Activated CD4-positive, alpha-beta T cell treated with anti-CD3 and anti-CD28 coated beads, Interleukin-2, amount 10 ng/mL, durations not matched to agents 7 days and 5 days (primary cell): ENCODE results near the gene DIAPH2. TPM values are rescaled to one million over a fixed set of nuclear protein-coding genes. Genes with fewer than 3 reads are reported as not detected.
"Not testable (repeated sequence)": the region's sequence is repeated elsewhere in the genome, so short reads cannot be mapped to it uniquely, and the experiment has no call there.

Experiments
- CTCF ChIA-PET: fragments of 350-600 bp; sonication (Branson Sonifier 250); formaldehyde crosslinking; loops from one replicate; lab custom pipeline; 2021; ENCODE audit warnings: antibody characterized with exemption; lab: Charles Lee
- POLR2A ChIA-PET: fragments of 350-600 bp; sonication (Branson Sonifier 250); formaldehyde crosslinking; loops from one replicate; lab custom pipeline; 2021; ENCODE audit warnings: antibody characterized with exemption; lab: Charles Lee
- DNase-seq: peaks from one replicate; pipeline ENCODE4 v3.0.0-alpha.2; 2020
- H3K27ac Mint-ChIP-seq: one replicate; pipeline ENCODE4 v1.8.0; 2021; ENCODE audit warnings: mild to moderate bottlenecking, moderate library complexity, mixed read lengths
- H3K27me3 Mint-ChIP-seq: one replicate; pipeline ENCODE4 v1.8.0; 2021; ENCODE audit warnings: mixed read lengths
- H3K36me3 Mint-ChIP-seq: one replicate; pipeline ENCODE4 v1.8.0; 2021; ENCODE audit warnings: low read depth, mixed read lengths
- H3K4me1 Mint-ChIP-seq: one replicate; pipeline ENCODE4 v1.8.0; 2021; ENCODE audit warnings: mixed read lengths
- H3K4me3 Mint-ChIP-seq: one replicate; pipeline ENCODE4 v1.8.0; 2021; ENCODE audit warnings: mild to moderate bottlenecking, moderate library complexity, mixed read lengths
- H3K9me3 Mint-ChIP-seq: one replicate; pipeline ENCODE4 v1.8.0; 2021; ENCODE audit warnings: mixed read lengths
- total RNA-seq, 2 experiments: library from RNA; stranded (reverse); gene quantifications; one replicate each; pipeline ENCODE4 v1.2.3, GENCODE V29; 2021

DIAPH2 gene
- total RNA-seq, 2 experiments from 2014 or later = 15.4 to 18.3 TPM

DNA sequence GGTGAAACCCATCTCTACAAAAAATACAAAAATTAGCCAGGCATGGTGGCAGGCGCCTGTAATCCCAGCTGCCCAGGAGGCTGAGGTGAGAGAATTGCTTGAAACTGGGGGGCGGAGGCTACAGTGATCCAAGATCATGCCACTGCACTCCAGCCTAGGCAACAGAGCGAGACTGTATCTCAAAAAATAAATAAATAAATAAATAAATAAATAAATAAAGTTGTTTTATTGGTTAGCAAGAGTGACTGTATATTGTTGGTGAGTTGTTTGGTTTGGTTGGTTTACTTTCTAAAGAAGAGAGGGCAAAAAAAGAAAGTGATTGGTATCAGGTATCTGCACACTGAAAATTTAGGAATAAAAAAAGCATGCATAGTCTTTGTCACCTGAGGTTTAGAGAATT lies 700.0 kb downstream of the DIAPH2 start:
- H3K4me1 Mint-ChIP-seq = no peaks in the 10 kb centered on the region
- no peak for DNase-seq
- no peak overlapping the region for H3K27ac Mint-ChIP-seq
- H3K27me3 Mint-ChIP-seq = no peaks in the 10 kb centered on the region
- ChIA-PET CTCF (no interaction called here), POLR2A (no interaction called here)
- H3K4me3 Mint-ChIP-seq = no peak overlapping the region
- H3K9me3 Mint-ChIP-seq = peaks cover 2% of the 10 kb centered on the region
- H3K36me3 Mint-ChIP-seq = peaks cover 7% of the 10 kb centered on the region

DNA sequence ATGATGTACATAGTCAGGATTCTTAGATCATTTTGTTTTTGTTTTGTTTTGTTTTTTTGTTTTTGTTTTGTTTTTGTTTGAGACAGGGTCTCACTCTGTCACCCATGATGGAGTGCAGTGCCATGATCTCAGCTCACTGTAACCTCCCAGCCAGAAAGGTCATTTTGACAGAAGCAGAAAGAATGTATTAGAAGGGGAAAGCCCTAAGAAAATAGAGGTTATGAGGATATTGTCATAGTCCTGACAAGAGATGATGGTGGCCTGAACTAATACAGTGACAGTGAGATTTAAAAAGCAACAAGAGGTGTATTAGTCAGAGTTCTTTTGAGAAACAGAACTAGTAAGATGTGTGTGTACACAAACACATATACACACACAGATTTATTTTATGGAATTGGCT lies 702.4 kb downstream of the DIAPH2 start:
- DNase-seq = no peak
- Mint-ChIP-seq H3K9me3 (peaks cover 2% of the 10 kb centered on the region), H3K27ac (no peak overlapping the region), H3K4me3 (no peak overlapping the region), H3K27me3 (no peaks in the 10 kb centered on the region), H3K4me1 (no peaks in the 10 kb centered on the region), H3K36me3 (peaks cover 7% of the 10 kb centered on the region)
- ChIA-PET POLR2A (no interaction called here), CTCF (no interaction called here)

DNA sequence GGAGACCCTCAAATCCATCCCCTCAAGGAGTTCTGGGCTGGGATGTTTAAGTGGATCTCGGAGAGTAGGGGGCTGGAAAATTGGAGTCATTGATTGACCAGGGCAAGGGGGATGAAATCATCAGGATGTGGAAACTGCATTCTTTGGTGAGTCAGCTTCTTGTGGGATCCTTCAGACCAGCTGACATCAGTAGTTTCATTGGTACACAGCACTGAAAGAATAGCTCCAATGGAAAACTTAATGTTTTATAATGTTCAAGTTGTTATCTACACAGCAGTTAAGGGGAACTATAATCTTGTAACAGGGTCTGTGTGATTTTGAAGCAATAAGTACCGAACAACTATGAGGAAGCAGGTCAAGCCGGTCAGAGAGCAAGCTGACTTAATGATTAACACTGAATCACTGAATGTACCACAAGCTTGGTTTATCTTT lies 705.1 kb downstream of the DIAPH2 start:
- no peak overlapping the region for H3K27ac Mint-ChIP-seq
- no peak for DNase-seq
- no peaks in the 10 kb centered on the region for H3K4me1 Mint-ChIP-seq
- peaks cover 2% of the 10 kb centered on the region for H3K9me3 Mint-ChIP-seq
- POLR2A ChIA-PET = interaction anchor here (0.6 kb wide), 1 partner anchor 10 kb away, joined by 4 read pairs; no protein-coding TSS in a partner anchor
- CTCF ChIA-PET = no interaction called here
- peaks cover 7% of the 10 kb centered on the region for H3K36me3 Mint-ChIP-seq
- no peak overlapping the region for H3K4me3 Mint-ChIP-seq
- no peaks in the 10 kb centered on the region for H3K27me3 Mint-ChIP-seq

DNA sequence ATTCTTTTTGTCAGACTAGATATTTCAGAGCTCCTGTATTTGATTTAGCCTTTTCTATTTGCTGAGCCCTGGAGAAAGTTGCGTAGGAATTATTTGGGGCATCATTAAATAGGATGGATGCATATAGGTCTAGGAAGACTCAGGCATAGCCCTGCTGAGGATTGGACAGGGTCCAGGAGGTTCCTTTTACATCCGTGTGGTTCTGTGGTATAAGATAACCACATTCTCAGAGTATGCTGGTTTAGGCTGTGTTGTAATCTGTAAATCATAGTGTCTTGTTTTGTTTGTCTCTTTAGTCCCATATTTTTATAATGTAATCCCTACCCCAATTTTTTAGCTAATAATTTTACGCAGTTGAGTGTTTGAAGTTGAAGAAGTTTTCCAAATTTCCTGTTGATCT lies 712.7 kb downstream of the DIAPH2 start:
- H3K27me3 Mint-ChIP-seq = no peaks in the 10 kb centered on the region
- H3K4me3 Mint-ChIP-seq = peak overlapping the region; percentile 7
- H3K4me1 Mint-ChIP-seq = peaks cover 45% of the 10 kb centered on the region
- H3K27ac Mint-ChIP-seq = no peak overlapping the region
- no peaks in the 10 kb centered on the region for H3K9me3 Mint-ChIP-seq
- ChIA-PET CTCF (no interaction called here), POLR2A (no interaction called here)
- no peak for DNase-seq
- peaks cover 4% of the 10 kb centered on the region for H3K36me3 Mint-ChIP-seq

DNA sequence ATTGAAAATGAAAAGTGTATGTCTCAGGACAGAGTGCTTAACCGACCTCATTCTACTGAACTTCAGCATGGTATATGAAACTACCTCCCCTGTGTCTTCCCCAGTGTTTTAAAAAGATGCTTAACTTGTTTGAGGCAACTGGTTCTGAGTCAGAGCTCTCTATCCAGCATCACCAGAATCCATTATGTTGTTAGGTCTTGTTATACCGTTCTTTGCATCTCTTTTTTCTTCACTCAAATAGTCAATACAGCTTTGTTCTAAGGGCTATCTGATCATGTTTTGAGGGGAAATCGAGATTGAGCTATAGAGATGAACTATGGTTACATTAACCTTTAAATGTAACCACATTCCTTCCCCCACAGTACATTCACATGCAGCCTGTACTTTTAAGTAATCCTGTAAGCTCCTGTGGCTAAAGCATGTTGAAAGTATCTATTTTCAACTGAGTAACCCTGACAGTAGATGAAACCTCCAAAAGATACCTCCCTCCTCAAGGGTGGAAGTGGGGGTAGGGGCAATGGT lies 713.4 kb downstream of the DIAPH2 start:
- ChIA-PET CTCF (no interaction called here), POLR2A (no interaction called here)
- H3K4me3 Mint-ChIP-seq = no peak overlapping the region
- H3K9me3 Mint-ChIP-seq = no peaks in the 10 kb centered on the region
- H3K36me3 Mint-ChIP-seq = peaks cover 4% of the 10 kb centered on the region
- no peaks in the 10 kb centered on the region for H3K27me3 Mint-ChIP-seq
- peaks cover 50% of the 10 kb centered on the region for H3K4me1 Mint-ChIP-seq
- no peak for DNase-seq
- H3K27ac Mint-ChIP-seq = peak overlapping the region; percentile 73

DNA sequence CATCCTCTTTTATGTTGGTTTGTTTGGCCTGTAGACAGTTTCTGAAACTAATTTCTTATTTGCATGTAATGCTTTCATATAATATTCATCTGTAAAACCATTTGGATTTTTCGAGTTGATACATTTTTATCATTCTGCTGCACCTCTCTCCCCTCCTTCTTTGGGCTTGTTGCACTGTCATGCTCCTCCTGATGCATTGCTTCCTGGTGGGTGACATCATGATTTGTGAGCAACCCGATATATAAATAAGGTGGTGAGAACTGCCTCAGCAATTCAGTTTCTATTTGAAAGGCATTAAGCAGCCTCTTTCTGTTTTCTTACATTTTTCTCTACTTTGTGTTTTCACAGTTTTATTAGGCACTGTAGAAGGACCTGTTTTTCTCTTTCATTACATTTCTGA lies 714.8 kb downstream of the DIAPH2 start:
- no peaks in the 10 kb centered on the region for H3K27me3 Mint-ChIP-seq
- DNase-seq = peak; percentile 6
- no peaks in the 10 kb centered on the region for H3K9me3 Mint-ChIP-seq
- H3K36me3 Mint-ChIP-seq = peaks cover 4% of the 10 kb centered on the region
- H3K27ac Mint-ChIP-seq = peak overlapping the region; percentile 68
- no peak overlapping the region for H3K4me3 Mint-ChIP-seq
- peaks cover 55% of the 10 kb centered on the region for H3K4me1 Mint-ChIP-seq
- CTCF ChIA-PET = no interaction called here
- POLR2A ChIA-PET = no interaction called here

DNA sequence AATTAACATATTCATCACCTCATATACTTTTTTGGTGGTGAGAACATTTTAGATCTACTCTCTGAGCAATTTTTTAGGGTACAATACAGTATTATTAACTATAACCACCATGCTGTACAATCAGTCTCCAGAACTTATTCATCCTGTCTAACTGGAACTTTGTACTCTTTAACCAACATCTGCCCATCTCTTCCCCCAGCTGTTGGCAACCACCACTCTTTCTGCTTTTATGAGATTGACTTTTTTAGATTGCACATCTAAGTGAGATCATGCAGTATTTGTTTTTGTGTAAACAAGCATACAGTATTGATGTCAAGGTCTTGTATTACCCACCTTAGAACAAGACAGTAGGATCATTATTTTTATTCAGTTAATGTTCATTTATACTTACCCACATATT lies 715.9 kb downstream of the DIAPH2 start:
- Mint-ChIP-seq H3K36me3 (peaks cover 4% of the 10 kb centered on the region), H3K4me1 (peaks cover 55% of the 10 kb centered on the region), H3K27ac (no peak overlapping the region), H3K27me3 (no peaks in the 10 kb centered on the region), H3K9me3 (no peaks in the 10 kb centered on the region), H3K4me3 (no peak overlapping the region)
- ChIA-PET POLR2A (no interaction called here), CTCF (interaction anchor here (0.7 kb wide), 1 partner anchor 19 kb away, joined by 3 read pairs; no protein-coding TSS in a partner anchor)
- DNase-seq = no peak

DNA sequence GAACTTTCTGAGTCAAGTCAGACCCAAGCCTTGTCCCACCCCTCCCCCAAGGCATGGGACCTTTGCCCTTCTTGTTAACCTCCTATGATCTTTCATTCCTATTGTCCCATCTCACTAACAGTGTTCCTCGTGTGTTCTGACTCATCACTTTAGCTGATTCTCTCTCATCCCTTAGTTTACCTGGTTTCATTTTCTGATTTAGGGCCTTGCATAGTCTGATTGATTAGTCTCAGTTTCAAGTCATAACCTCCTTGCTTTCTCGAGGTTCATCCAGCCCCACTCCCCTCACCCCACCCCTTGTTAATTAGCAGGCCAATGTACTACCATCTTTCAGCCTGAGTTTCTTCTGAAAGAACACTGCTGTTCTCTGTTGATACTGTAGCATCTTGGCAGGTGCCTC lies 716.5 kb downstream of the DIAPH2 start:
- Mint-ChIP-seq H3K4me3 (no peak overlapping the region), H3K4me1 (peaks cover 55% of the 10 kb centered on the region), H3K36me3 (peaks cover 4% of the 10 kb centered on the region), H3K27ac (peak overlapping the region; percentile 4), H3K9me3 (no peaks in the 10 kb centered on the region), H3K27me3 (no peaks in the 10 kb centered on the region)
- ChIA-PET POLR2A (no interaction called here), CTCF (interaction anchor here (0.7 kb wide), 1 partner anchor 20 kb away, joined by 3 read pairs; no protein-coding TSS in a partner anchor)
- DNase-seq = peak; percentile 6

DNA sequence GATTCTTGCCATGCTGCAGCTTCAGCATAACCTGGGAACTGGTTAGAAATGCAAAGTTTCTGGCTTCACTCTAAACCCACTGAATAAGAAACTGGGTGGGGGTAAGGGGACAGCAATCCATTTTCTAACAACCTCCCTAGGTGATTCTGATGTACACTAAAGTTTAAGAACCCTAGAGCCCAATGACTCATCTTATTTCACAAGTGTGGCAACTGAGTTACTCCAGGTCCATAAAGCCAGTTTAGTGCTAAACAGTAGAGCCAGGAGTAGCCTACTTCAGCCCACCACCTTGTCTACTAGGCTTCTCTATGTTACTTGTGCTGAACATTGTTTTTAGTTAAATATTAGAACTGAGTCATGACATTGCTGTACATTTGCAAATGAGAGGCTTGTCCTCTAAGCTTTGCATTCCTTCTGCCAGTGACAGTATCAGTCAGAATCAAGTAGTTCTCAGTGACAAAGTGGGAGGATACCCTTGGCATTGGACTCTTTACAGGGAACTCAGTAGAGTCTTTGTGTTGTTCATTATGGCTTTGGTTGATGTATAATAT lies 717.0 kb downstream of the DIAPH2 start:
- Mint-ChIP-seq H3K9me3 (no peaks in the 10 kb centered on the region), H3K27me3 (no peaks in the 10 kb centered on the region), H3K4me3 (no peak overlapping the region), H3K36me3 (peaks cover 4% of the 10 kb centered on the region), H3K4me1 (peaks cover 55% of the 10 kb centered on the region), H3K27ac (no peak overlapping the region)
- ChIA-PET CTCF (no interaction called here), POLR2A (no interaction called here)
- DNase-seq = no peak

DNA sequence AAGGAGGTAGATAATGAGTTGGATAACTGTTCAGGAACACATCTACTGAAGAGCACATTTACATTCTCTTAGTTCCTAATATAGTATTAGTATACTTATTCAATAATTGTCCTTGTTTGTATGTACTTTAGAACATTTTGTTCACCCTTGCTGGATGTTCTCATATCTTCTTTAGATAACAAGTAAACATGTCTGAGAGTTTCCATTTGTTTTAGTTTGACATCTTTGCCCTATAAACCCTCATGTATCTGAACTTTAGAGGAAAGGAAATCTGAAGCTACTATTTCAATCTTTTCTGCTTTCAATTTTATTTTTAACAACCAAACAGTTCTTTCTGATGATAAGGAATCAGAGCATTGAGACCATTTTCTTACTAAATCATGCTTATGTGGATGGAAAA lies 717.7 kb downstream of the DIAPH2 start:
- no peak overlapping the region for H3K4me3 Mint-ChIP-seq
- peaks cover 53% of the 10 kb centered on the region for H3K4me1 Mint-ChIP-seq
- no peaks in the 10 kb centered on the region for H3K27me3 Mint-ChIP-seq

DNA sequence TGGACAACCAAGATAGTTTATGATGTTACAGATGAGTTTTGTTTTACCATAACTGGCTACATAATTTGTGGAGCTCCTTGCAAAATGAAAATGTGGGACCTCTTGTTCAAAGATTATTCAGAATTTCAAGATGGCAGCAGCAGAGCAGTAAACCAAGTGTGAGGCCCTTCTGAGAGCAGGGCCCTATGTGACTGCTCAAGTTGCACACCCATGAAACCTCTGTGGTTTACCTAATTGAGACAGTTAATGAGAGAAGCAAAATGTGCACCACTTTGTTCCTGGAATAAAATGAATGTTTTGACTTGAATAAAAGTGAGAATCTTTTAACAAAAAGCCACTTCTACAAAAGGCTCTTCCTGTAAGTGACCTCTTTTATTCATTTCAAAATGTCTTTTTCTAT lies 718.3 kb downstream of the DIAPH2 start:
- Mint-ChIP-seq H3K4me1 (peaks cover 48% of the 10 kb centered on the region), H3K36me3 (peaks cover 4% of the 10 kb centered on the region), H3K27me3 (no peaks in the 10 kb centered on the region), H3K27ac (no peak overlapping the region), H3K9me3 (no peaks in the 10 kb centered on the region), H3K4me3 (no peak overlapping the region)
- ChIA-PET POLR2A (no interaction called here), CTCF (no interaction called here)
- no peak for DNase-seq

More for the DNA sequence above, 717.7 kb downstream of the DIAPH2 start:
- DNase-seq = no peak
- POLR2A ChIA-PET = no interaction called here
- peaks cover 4% of the 10 kb centered on the region for H3K36me3 Mint-ChIP-seq
- CTCF ChIA-PET = no interaction called here
- H3K27ac Mint-ChIP-seq = no peak overlapping the region
- H3K9me3 Mint-ChIP-seq = no peaks in the 10 kb centered on the region

DNA sequence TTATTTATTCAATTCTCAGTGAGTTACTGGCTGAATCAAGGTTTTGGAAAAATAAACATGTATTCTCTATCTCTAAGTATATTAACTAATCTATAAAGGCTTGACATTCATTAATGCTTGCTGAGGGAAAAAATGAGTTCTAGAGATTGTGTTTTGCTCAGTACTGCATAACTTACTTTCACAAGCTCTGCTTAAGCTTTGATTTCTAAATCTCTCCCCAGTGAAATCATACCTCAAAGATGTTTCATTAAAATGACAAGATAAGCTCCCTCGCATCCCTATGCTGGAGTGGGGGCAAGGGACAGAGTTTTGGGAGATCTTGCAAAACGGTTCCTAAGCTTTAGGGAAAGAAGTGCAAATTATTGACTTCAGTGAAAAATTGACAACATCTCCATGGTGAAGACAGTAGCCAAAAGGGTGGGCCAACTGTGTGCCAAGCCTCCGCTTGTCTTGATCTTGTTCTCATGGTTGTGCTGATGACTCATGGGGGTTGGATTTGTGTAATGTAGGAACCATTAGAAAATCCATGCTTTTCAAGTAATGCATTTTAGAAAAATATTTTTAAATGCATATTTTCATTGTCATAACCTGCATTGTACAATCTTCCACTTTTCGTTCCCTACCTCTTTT lies 720.5 kb downstream of the DIAPH2 start:
- ChIA-PET POLR2A (no interaction called here), CTCF (no interaction called here)
- peaks cover 6% of the 10 kb centered on the region for H3K36me3 Mint-ChIP-seq
- H3K27ac Mint-ChIP-seq = no peak overlapping the region
- H3K4me1 Mint-ChIP-seq = peaks cover 28% of the 10 kb centered on the region
- H3K4me3 Mint-ChIP-seq = no peak overlapping the region
- peaks cover 8% of the 10 kb centered on the region for H3K9me3 Mint-ChIP-seq
- DNase-seq = no peak
- H3K27me3 Mint-ChIP-seq = no peaks in the 10 kb centered on the region

DNA sequence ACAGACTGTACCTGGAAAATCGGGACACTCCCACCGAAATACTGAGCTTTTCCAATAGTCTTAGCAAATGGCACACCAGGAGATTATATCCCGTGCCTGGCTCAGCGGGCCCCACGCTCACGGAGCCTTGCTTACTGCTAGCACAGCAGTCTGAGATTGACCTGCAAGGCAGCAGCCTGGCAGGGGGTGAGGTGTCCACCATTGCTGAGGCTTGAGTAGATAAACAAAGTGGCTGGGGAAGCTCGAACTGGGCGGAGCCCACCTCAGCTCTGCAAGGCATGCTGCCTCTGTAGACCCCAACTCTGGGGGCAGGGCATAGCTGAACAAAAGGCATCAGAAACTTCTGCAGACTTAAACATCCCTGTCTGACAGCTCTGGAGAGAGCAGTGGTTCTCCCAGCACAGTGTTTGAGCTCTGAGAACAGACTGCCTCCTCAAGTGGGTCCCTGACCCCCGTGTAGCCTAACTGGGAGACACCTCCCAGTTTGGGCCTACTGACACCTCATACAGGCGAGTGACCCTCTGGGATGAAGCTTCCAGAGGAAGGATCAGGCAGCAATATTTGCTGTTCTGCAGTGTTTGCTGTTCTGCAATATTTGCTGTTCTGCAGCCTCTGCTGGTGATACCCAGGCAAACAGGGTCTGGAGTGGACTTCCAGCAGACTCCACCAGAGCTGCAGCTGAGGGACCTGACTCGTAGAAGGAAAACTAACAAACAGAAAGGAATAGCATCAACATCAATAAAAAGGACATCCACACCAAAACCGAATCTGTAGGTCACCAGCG lies 725.2 kb downstream of the DIAPH2 start:
- H3K9me3 Mint-ChIP-seq = peaks cover 14% of the 10 kb centered on the region
- H3K4me1 Mint-ChIP-seq, H3K27me3 Mint-ChIP-seq, POLR2A ChIA-PET, H3K4me3 Mint-ChIP-seq, DNase-seq, H3K27ac Mint-ChIP-seq, H3K36me3 Mint-ChIP-seq: not testable (repeated sequence)
- CTCF ChIA-PET = interaction anchor here (0.6 kb wide), 1 partner anchor 22 kb away, joined by 3 read pairs; no protein-coding TSS in a partner anchor
